ENCODE results near the gene NPEPPS. TPM values are rescaled to one million over a fixed set of nuclear protein-coding genes. Genes with fewer than 3 reads are reported as not detected.
"Not testable (repeated sequence)": the region's sequence is repeated elsewhere in the genome, so short reads cannot be mapped to it uniquely, and the experiment has no call there.

Gene NPEPPS
- 100 to 1,000 TPM; 110 to 115 TPM for polyA plus RNA-seq

DNA sequence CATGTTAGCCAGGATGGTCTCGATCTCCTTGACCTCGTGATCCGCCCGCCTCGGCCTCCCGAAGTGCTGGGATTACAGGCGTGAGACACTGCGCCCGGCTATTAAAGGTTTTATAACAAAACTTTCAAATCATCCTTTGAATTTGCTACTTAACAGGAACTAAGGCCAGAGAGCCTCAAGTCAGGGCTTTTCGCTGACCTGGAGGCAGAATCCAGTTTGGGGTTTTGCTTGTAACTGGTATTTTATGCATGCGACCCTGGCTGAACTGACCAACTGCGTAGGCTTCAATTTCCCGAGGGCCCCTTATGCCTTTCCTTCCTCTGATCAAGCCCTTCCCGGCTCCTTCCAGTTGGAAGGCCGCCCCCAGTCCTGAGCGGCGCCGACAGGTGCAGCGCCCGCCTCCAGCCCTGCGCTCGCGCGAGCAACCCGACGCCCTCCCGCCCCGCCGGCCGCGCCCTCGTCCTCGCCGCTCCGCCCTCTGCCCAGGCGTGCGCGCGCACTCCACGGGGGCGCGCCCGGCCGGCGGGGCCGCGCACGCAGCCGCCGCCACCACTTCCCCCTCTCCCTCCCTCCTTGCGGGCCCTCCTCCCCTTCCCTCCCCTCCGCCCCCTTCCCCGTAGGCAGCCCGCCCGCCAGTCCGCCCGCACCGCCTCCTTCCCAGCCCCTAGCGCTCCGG is at the start of gene NPEPPS:
Gene NPEPPS (plus strand): TSS at position 552 of the 676 bp plus-strand sequence. CDS start 193 bp downstream, outside the sequence.
- H3K27me3 ChIP-seq (ENCODE audit: control insufficient read depth in 1 of 2, insufficient read depth in 2 of 2, low read length in 2 of 2); H3K4me1 ChIP-seq (ENCODE audit: control insufficient read depth in 2 of 2, insufficient read depth in 2 of 2, low read length in 1 of 2); H3K9me3 ChIP-seq (ENCODE audit: control insufficient read depth in 2 of 2, insufficient read depth in 1 of 2, low read depth in 1 of 2, low read length in 1 of 2); H3K36me3 ChIP-seq (ENCODE audit: control insufficient read depth in 2 of 2, insufficient read depth in 2 of 2, low read length in 1 of 2): not testable (repeated sequence)
- 9 to 18% methylated on average over 29 to 60 of the region's 60 CpGs for WGBS, 2 donors
- Histone ChIP-seq H3K27ac (ENCODE audit: low read depth in 2 of 2, low read length in 1 of 2) (peak within 1 kb of the TSS; percentile 90 to 95), H3K4me3 (ENCODE audit: low read depth in 1 of 2, low read length in 2 of 2) (peak within 1 kb of the TSS; percentile 66 to 75)

- H3K27ac ChIP-seq (ENCODE audit: low read depth in 2 of 2, low read length in 1 of 2), result peak overlapping the region; percentile 66 to 85
- 6 to 8% methylated on average over 13 to 15 of the region's 15 CpGs for WGBS, 2 donors
- H3K4me3 ChIP-seq (ENCODE audit: low read depth in 1 of 2, low read length in 2 of 2), result peak overlapping the region; percentile 52 to 54
- H3K9me3 ChIP-seq (ENCODE audit: control insufficient read depth in 2 of 2, insufficient read depth in 1 of 2, low read depth in 1 of 2, low read length in 1 of 2); H3K4me1 ChIP-seq (ENCODE audit: control insufficient read depth in 2 of 2, insufficient read depth in 2 of 2, low read length in 1 of 2); H3K27me3 ChIP-seq (ENCODE audit: control insufficient read depth in 1 of 2, insufficient read depth in 2 of 2, low read length in 2 of 2); H3K36me3 ChIP-seq (ENCODE audit: control insufficient read depth in 2 of 2, insufficient read depth in 2 of 2, low read length in 1 of 2): not testable (repeated sequence)
Observed at GRCh38 chr17:47491841-47492212, 39.1 kb upstream of the NPEPPS start.

DNA sequence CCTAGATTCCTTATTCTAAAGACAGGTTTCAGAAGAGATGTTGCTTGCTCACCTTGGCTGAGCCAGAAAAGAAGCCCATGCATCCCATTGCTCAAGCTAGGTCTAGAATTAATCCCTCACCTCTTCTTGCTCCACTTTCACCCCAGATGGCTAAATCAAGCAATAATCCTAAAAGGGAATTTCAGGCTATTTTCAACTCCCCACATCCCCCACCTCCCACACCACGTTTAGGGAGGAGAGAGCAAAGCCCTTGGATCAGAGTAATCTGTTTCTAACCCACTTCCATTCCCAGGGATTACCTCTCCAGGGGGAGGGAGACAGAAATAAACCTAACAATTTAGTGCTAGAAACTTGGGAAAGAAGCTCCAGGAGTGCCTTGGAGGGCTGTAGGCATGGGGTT is 31.8 kb upstream of the NPEPPS start:
- not testable (repeated sequence) for H3K4me3 ChIP-seq (ENCODE audit: low read depth in 1 of 2, low read length in 2 of 2); H3K9me3 ChIP-seq (ENCODE audit: control insufficient read depth in 2 of 2, insufficient read depth in 1 of 2, low read depth in 1 of 2, low read length in 1 of 2)
- WGBS, 2 donors, result 31 to 32% methylated on average over 1 of the region's 1 CpG

DNA sequence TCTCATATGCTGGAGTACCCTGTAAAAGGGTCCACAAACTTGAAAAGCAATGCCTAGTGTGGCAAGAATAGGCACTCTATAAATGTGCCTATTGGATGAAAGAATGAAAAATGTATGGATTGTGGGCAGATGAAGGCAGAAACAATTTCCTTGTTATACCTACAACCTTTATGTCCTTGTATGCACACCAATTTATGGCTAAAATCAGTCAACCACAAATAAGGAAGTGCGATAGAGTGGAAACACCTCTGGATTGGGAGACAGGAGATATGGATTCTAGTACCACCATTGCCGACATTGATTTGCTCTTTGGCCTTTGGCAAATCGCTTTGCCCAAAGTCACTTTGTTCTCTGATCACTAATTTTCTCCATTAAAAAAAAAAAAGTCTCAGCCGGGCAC is 31.4 kb upstream of the NPEPPS start:
- not testable (repeated sequence) for H3K9me3 ChIP-seq (ENCODE audit: control insufficient read depth in 2 of 2, insufficient read depth in 1 of 2, low read depth in 1 of 2, low read length in 1 of 2); H3K36me3 ChIP-seq (ENCODE audit: control insufficient read depth in 2 of 2, insufficient read depth in 2 of 2, low read length in 1 of 2); H3K4me3 ChIP-seq (ENCODE audit: low read depth in 1 of 2, low read length in 2 of 2); H3K27me3 ChIP-seq (ENCODE audit: control insufficient read depth in 1 of 2, insufficient read depth in 2 of 2, low read length in 2 of 2); H3K4me1 ChIP-seq (ENCODE audit: control insufficient read depth in 2 of 2, insufficient read depth in 2 of 2, low read length in 1 of 2); H3K27ac ChIP-seq (ENCODE audit: low read depth in 2 of 2, low read length in 1 of 2)
- 89 to 96% methylated on average over 4 of the region's 4 CpGs for WGBS, 2 donors

More for the DNA sequence above, 31.8 kb upstream of the NPEPPS start:
- H3K4me1 ChIP-seq (ENCODE audit: control insufficient read depth in 2 of 2, insufficient read depth in 2 of 2, low read length in 1 of 2); H3K27me3 ChIP-seq (ENCODE audit: control insufficient read depth in 1 of 2, insufficient read depth in 2 of 2, low read length in 2 of 2); H3K27ac ChIP-seq (ENCODE audit: low read depth in 2 of 2, low read length in 1 of 2); H3K36me3 ChIP-seq (ENCODE audit: control insufficient read depth in 2 of 2, insufficient read depth in 2 of 2, low read length in 1 of 2): not testable (repeated sequence)

- not testable (repeated sequence) for H3K36me3 ChIP-seq (ENCODE audit: control insufficient read depth in 2 of 2, insufficient read depth in 2 of 2, low read length in 1 of 2); H3K9me3 ChIP-seq (ENCODE audit: control insufficient read depth in 2 of 2, insufficient read depth in 1 of 2, low read depth in 1 of 2, low read length in 1 of 2); H3K27ac ChIP-seq (ENCODE audit: low read depth in 2 of 2, low read length in 1 of 2); H3K4me3 ChIP-seq (ENCODE audit: low read depth in 1 of 2, low read length in 2 of 2); H3K27me3 ChIP-seq (ENCODE audit: control insufficient read depth in 1 of 2, insufficient read depth in 2 of 2, low read length in 2 of 2); H3K4me1 ChIP-seq (ENCODE audit: control insufficient read depth in 2 of 2, insufficient read depth in 2 of 2, low read length in 1 of 2)
- WGBS, 2 donors, result 51 to 54% methylated on average over 4 of the region's 4 CpGs
Observed at GRCh38 chr17:47500620-47501019, 30.3 kb upstream of the NPEPPS start.

DNA sequence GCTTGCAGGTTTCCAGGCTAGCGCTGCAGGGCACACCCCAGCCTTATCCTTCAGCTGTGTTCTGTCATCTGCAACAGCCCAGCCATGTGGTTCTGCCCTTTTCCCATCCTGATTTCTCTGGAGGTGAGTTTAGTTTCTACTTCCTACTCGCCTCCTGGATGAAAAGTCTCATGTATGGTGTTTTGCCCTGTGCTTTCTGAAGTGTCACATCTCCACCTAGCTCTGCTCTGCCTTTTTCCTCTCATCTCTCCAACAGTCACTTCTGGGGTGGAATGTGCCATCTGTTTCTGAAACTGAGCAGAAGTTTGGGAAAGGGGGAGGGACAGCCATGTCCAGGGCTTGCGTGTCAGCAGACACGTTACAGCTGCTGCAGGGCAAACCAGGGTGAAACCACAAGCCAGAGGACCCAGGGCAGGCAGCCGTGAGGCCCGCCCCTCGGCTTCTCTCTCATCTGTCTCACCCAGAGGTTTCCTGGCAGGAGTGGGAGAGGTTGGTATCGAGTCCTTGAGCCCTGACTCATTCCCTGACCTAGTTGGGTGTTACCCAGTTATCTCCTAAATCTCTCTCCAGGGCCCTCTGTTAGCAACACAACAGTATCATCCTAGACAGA is 28.7 kb upstream of the NPEPPS start:
- H3K27ac ChIP-seq (ENCODE audit: low read depth in 2 of 2, low read length in 1 of 2), result peak overlapping the region; percentile 85
- H3K36me3 ChIP-seq (ENCODE audit: control insufficient read depth in 2 of 2, insufficient read depth in 2 of 2, low read length in 1 of 2); H3K4me1 ChIP-seq (ENCODE audit: control insufficient read depth in 2 of 2, insufficient read depth in 2 of 2, low read length in 1 of 2); H3K9me3 ChIP-seq (ENCODE audit: control insufficient read depth in 2 of 2, insufficient read depth in 1 of 2, low read depth in 1 of 2, low read length in 1 of 2); H3K4me3 ChIP-seq (ENCODE audit: low read depth in 1 of 2, low read length in 2 of 2); H3K27me3 ChIP-seq (ENCODE audit: control insufficient read depth in 1 of 2, insufficient read depth in 2 of 2, low read length in 2 of 2): not testable (repeated sequence)
- 12 to 27% methylated on average over 3 to 5 of the region's 8 CpGs for WGBS, 2 donors

DNA sequence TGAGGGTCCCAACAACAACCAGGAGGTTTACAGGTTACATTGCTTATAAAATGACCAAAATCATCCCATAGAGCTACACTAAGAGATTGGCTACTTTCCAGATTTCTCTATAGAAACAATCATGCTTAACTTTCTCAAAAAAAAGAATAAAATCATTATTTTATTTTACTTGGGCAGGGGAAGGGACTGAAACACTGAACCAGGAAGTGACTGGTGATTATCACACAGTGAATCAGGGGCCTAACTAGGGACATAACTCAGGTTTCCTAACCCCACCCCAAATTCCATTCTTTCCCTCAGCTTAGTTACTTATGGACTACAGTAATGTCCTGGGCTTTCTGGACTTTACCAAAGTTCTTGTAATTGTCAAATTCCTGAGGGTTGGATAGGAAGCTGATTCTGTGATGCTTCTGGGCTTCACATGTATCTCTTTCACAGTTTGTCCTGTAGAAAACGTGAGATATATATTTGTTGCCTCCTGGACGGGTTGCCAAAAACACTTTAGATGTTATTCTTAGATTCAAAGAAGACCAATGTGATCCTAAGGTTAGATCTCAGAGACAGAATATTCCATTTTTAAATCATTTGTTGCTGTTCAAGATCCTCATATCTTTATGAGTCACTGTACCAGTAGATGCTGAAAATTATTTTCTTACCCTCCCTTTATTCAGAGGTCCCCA is 28.0 kb upstream of the NPEPPS start:
- H3K9me3 ChIP-seq (ENCODE audit: control insufficient read depth in 2 of 2, insufficient read depth in 1 of 2, low read depth in 1 of 2, low read length in 1 of 2); H3K4me3 ChIP-seq (ENCODE audit: low read depth in 1 of 2, low read length in 2 of 2); H3K36me3 ChIP-seq (ENCODE audit: control insufficient read depth in 2 of 2, insufficient read depth in 2 of 2, low read length in 1 of 2); H3K4me1 ChIP-seq (ENCODE audit: control insufficient read depth in 2 of 2, insufficient read depth in 2 of 2, low read length in 1 of 2); H3K27me3 ChIP-seq (ENCODE audit: control insufficient read depth in 1 of 2, insufficient read depth in 2 of 2, low read length in 2 of 2): not testable (repeated sequence)
- 43 to 59% methylated on average over 2 of the region's 2 CpGs for whole genome bisulfite sequencing, 2 donors
- peak overlapping the region; percentile 59 to 64 for H3K27ac ChIP-seq (ENCODE audit: low read depth in 2 of 2, low read length in 1 of 2)

GRCh38 chr17:47511701-47512146 is 19.2 kb upstream of the NPEPPS start:
- H3K36me3 ChIP-seq (ENCODE audit: control insufficient read depth in 2 of 2, insufficient read depth in 2 of 2, low read length in 1 of 2); H3K4me1 ChIP-seq (ENCODE audit: control insufficient read depth in 2 of 2, insufficient read depth in 2 of 2, low read length in 1 of 2); H3K9me3 ChIP-seq (ENCODE audit: control insufficient read depth in 2 of 2, insufficient read depth in 1 of 2, low read depth in 1 of 2, low read length in 1 of 2); H3K27me3 ChIP-seq (ENCODE audit: control insufficient read depth in 1 of 2, insufficient read depth in 2 of 2, low read length in 2 of 2); H3K4me3 ChIP-seq (ENCODE audit: low read depth in 1 of 2, low read length in 2 of 2): not testable (repeated sequence)
- 25 to 34% methylated on average over 3 of the region's 3 CpGs for WGBS, 2 donors
- peak overlapping the region; percentile 81 to 84 for H3K27ac ChIP-seq (ENCODE audit: low read depth in 2 of 2, low read length in 1 of 2)

GRCh38 chr17:47513301-47513700 is 17.6 kb upstream of the NPEPPS start:
- not testable (repeated sequence) for H3K36me3 ChIP-seq (ENCODE audit: control insufficient read depth in 2 of 2, insufficient read depth in 2 of 2, low read length in 1 of 2); H3K4me3 ChIP-seq (ENCODE audit: low read depth in 1 of 2, low read length in 2 of 2); H3K9me3 ChIP-seq (ENCODE audit: control insufficient read depth in 2 of 2, insufficient read depth in 1 of 2, low read depth in 1 of 2, low read length in 1 of 2); H3K27me3 ChIP-seq (ENCODE audit: control insufficient read depth in 1 of 2, insufficient read depth in 2 of 2, low read length in 2 of 2); H3K4me1 ChIP-seq (ENCODE audit: control insufficient read depth in 2 of 2, insufficient read depth in 2 of 2, low read length in 1 of 2)
- 75 to 81% methylated on average over 6 of the region's 6 CpGs for WGBS, 2 donors
- peak overlapping the region; percentile 47 to 74 for H3K27ac ChIP-seq (ENCODE audit: low read depth in 2 of 2, low read length in 1 of 2)

- not testable (repeated sequence) for H3K36me3 ChIP-seq (ENCODE audit: control insufficient read depth in 2 of 2, insufficient read depth in 2 of 2, low read length in 1 of 2); H3K9me3 ChIP-seq (ENCODE audit: control insufficient read depth in 2 of 2, insufficient read depth in 1 of 2, low read depth in 1 of 2, low read length in 1 of 2); H3K4me3 ChIP-seq (ENCODE audit: low read depth in 1 of 2, low read length in 2 of 2); H3K27me3 ChIP-seq (ENCODE audit: control insufficient read depth in 1 of 2, insufficient read depth in 2 of 2, low read length in 2 of 2); H3K4me1 ChIP-seq (ENCODE audit: control insufficient read depth in 2 of 2, insufficient read depth in 2 of 2, low read length in 1 of 2)
- peak overlapping the region in 1 of 2 donors; percentile 21 for H3K27ac ChIP-seq (ENCODE audit: low read depth in 2 of 2, low read length in 1 of 2)
Observed at GRCh38 chr17:47518880-47519279, 12.0 kb upstream of the NPEPPS start.
